Renal cortical epithelial cell (primary cell): Measurements from ENCODE around the gene AGPAT1. TPM values are rescaled to one million over a fixed set of nuclear protein-coding genes. Genes with fewer than 3 reads are reported as not detected.
"Not testable (repeated sequence)": the region's sequence is repeated elsewhere in the genome, so short reads cannot be mapped to it uniquely, and the experiment has no call there.

Experiments
- DNase-seq: peaks from one replicate; pipeline ENCODE4 v3.0.0-alpha.2; 2011; ENCODE audit warnings: low read depth
- total RNA-seq: library from RNA; depleted of rRNA; stranded (reverse); fragments of >200 nt; gene quantifications from 2 replicates; pipeline ENCODE4 v1.2.3, GENCODE V29; 2014

Gene AGPAT1
- total RNA-seq, 1 donor from 2014 or later, result 30.8 TPM

GRCh38 chr6:32148289-32149091 is 27.4 kb downstream of the AGPAT1 start:
- DNase-seq, result peak; percentile 58

- DNase-seq, result no peak
Observed at GRCh38 chr6:32147401-32148132, 28.3 kb downstream of the AGPAT1 start.

DNA sequence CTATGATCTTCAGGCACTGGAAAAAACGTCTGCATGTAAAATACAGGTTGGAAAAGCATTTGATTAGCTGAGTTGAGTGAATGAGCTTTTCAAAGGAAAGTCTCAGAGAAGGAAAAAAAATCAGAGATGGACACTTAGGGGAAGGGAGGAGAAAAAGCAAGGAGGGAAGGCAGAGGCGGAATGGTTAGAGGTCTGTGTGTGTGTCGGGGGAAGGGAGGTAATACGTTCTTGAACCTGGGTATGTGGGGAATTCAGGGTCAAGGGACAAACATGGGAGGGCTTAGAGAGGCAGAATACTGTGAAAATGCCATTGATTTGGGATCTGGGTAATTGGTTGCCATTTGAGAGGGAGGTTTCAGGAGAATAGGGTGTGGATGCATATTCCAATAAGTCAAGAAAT is 29.2 kb downstream of the AGPAT1 start:
- DNase-seq, result no peak

DNA sequence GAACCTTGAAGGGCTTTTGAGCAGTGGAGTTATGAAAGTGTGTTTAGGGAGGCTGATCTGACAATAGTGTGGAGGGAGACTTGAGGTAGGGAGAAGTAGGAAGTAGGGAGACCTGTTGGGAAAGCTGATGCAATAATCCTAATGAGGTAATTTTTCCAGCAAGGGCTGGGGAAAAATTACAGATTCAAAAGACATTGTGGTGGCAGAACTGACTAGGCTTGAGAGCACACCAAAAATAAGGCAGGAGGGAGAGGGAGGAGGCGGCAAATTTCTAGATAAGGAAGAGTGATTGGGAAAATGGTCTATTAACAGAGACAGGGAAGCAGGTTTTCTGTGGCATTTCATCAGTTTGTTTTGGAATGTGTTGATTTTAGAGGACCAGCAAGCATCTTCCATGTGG is 29.6 kb downstream of the AGPAT1 start:
- DNase-seq, result peak; percentile 31

DNA sequence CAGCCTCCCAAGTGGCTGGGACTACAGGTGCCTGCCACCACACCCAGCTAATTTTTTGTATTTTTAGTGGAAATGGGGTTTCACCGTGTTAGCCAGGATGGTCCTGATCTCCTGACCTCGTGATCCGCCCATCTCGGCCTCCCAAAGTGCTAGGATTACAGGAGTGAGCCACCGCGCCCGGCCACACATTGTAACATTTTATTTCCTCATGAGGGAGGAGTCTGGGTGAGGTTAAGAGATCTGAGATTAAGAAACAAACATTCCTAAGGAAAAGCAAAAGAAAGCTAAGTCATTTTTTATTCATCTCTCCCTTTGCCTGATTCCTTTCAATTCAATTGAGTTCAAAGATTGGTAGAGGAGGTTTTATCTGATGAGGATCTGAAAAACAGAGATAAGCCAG is 31.6 kb downstream of the AGPAT1 start:
- DNase-seq, result not testable (repeated sequence)

GRCh38 chr6:32140420-32141046 is 35.4 kb downstream of the AGPAT1 start:
- no peak for DNase-seq

- no peak for DNase-seq
Observed at GRCh38 chr6:32139590-32139989, 36.3 kb downstream of the AGPAT1 start.

DNA sequence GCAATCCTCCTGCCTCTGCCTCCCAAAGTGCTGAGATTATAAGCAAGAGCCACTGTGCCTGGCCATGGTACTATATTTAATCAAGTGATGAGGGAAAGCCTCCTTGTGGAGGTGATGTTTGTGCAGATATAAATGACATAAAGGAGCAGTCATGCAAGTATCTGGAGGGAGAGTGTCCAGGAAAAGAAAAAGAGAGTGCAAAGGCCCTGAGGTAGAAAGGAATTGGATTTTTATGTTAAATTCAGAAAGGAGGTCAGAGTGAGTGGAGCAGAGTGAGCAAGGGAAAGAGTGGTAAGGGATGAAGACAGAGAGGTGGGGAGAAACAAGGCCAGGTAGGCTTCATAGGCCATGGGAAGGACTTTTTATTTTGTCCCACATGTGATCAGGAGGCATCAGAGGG is 38.4 kb downstream of the AGPAT1 start:
- DNase-seq, result no peak

- DNase-seq, result no peak
Observed at GRCh38 chr6:32133786-32134185, 42.1 kb downstream of the AGPAT1 start.

DNA sequence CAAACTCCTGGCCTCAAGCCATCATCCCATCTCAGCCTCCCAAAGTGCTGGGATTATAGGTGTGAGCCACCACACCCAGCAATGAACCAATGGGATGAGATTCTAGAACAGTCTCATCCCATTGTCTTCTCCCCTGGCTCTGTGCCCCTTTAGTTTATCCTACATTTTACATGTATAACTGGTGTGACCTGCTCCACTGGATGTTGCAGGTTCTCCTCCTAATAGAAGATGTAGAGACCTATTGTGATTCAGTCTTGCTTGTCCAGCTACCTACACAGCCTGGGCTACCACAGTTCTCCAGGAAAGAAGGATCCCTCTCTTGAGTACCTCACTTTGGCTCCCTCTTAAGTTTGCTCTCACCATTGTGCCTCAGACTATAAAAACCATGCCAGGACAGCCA is 43.8 kb downstream of the AGPAT1 start:
- no peak for DNase-seq

- DNase-seq, result no peak
Observed at GRCh38 chr6:32131439-32131948, 44.4 kb downstream of the AGPAT1 start.

- DNase-seq, result no peak
Observed at GRCh38 chr6:32129297-32130088, 46.4 kb downstream of the AGPAT1 start.

DNA sequence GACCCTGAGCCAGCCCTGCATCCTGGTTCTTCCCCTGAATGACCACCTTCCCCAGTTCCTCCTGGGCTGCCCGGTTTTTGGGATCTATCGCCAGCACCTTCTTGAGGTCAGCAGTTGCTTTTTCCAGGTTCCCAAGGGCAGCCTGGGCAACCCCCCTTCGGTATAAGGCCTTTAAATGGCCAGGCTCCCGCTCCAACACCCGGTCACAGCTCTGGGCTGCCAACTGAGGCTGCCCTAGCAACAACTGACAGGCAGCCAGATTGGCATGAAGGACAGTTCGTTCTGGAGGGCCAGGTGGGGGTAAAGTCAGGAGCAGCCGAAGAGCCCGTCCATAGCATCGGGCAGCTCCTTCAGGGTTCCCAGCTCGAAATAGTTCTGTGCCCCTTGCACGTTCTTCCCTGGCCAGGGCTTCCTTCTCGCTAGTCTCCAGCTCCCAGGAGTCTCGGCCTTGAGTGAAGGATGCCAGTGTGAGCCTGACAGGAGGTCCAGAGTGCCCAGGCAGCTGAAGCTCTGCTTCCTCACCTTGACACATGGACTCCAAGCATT is 47.1 kb downstream of the AGPAT1 start:
- no peak for DNase-seq

- peak; percentile 99 for DNase-seq
Observed at GRCh38 chr6:32127717-32128592, 47.9 kb downstream of the AGPAT1 start, which contains the start of gene ATF6B. Gene ATF6B, minus strand, starts transcription at chr6:32128246. Its CDS starts 39 bp downstream, at chr6:32128207.

DNA sequence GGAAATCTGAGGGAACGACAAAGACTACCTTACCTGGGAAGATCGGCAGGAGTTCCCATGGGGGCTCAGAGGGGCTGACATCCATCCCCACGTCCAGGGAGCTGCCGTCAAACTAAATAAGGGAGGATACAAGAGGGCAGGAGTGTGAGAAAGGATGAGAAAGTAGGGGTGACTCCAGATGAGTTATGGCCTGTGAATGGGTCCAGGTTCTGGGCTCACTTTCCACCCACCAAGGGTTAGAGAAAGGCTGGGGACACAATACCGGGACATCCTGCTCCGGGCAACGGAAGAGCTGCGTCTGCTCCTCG is 48.5 kb downstream of the AGPAT1 start:
- no peak for DNase-seq

GRCh38 chr6:32126880-32127279 is 49.0 kb downstream of the AGPAT1 start:
- DNase-seq, result no peak

DNA sequence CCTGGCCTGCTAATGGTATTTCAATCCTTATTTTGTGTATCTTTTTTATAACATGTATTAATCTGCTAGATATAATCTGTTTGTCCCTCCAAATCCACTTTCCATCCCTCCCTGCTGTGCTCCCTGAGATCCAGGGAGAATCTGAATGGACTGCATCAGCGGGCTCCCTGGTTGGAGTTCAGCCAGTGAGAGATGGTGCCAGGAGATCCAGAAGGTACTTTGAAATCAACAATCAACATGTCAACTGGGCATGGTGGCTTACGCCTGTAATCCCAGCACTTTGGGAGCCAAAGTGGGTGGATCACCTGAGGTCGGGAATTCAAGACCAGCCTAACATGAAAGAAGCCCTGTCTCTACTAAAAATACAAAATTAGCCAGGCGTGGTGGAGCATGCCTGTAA is 52.2 kb downstream of the AGPAT1 start:
- DNase-seq, result no peak

- no peak for DNase-seq
Observed at GRCh38 chr6:32120573-32121059, 55.3 kb downstream of the AGPAT1 start.

DNA sequence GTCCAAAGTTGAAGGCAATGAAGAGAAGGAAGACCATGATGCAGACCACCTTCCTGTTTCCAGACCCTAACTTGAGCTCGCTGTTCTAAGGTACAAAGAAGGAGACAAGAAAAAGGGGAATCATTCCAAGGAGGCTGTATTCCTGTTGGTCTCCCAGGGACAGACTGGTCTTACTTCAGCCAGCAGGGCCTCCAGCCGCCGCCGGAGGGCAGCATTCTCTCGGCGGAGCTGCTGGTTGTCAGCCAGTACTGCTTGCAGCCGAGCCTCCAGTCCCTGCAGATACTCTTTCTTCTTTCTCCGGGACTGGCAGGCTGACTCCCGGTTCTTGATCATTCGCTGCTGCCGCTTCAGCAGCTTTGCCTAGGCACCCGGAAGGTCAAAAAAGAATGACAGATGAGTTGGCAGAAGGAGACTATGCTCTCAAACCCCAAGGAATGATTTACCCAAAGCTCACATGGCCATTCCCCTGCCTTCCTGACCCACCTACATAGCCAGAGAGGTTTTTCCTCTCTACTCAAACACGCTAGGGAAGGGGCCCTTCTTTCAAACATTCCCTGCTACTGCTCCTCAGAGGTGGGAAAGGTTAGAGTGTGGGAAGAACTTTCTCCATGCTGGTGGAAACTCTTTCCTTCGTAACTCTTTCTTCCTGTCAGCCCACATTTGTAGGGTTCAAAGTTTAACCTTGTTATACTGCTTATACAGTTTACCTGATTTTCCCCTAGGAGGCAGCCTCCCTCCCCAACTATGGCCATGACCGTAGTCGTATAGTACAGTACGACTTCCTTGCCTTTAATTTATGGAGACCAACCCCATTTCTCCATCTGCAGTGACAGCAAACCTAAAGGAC is 56.9 kb downstream of the AGPAT1 start:
- DNase-seq, result peak; percentile 75
